GM12872 (cell line): Measurements from ENCODE around the gene DBF4B.

Experiments used
- TF ChIP-seq, protein P1 (sequence below): IDR thresholded peaks from 3 replicates; pipeline ENCODE4 v1.5.1; 2011; ENCODE audit warnings: low read depth, mild to moderate bottlenecking, low read length, moderate library complexity; ENCODE audit not compliant: insufficient read depth

DBF4B gene

DNA sequence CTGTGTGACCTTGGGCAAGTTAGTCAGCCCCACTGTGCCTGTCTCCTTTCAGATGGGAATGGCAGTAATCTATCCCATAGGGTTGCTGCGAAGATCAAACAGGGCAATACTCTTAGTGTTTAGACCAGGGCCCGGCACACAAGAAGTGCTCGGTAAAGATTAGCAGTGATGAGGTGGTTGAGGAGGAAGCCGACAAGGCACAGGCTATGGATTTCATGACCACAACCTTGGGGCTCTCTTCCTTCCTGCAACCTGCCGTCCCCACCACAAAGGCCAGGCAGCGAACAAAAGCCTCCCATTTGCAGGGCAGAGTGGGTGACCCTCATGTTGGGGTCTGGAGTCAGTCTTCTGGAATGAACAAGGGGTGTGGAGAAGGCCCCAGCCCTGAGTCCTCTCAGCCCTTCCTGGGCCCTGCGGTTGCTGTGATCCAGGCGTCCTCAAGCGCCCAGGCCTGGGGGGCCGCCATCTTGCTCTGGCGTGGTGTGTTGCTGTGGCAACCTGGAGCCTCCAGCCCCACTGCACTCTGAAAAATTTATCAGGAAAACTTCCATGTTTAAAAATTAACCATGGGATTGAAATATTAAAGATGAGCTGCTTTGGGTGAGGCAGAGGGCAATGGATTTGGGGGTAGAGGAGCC is 60.2 kb downstream of the DBF4B start:
- TF ChIP-seq, protein P1, sequence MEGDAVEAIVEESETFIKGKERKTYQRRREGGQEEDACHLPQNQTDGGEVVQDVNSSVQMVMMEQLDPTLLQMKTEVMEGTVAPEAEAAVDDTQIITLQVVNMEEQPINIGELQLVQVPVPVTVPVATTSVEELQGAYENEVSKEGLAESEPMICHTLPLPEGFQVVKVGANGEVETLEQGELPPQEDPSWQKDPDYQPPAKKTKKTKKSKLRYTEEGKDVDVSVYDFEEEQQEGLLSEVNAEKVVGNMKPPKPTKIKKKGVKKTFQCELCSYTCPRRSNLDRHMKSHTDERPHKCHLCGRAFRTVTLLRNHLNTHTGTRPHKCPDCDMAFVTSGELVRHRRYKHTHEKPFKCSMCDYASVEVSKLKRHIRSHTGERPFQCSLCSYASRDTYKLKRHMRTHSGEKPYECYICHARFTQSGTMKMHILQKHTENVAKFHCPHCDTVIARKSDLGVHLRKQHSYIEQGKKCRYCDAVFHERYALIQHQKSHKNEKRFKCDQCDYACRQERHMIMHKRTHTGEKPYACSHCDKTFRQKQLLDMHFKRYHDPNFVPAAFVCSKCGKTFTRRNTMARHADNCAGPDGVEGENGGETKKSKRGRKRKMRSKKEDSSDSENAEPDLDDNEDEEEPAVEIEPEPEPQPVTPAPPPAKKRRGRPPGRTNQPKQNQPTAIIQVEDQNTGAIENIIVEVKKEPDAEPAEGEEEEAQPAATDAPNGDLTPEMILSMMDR: no peak

DNA sequence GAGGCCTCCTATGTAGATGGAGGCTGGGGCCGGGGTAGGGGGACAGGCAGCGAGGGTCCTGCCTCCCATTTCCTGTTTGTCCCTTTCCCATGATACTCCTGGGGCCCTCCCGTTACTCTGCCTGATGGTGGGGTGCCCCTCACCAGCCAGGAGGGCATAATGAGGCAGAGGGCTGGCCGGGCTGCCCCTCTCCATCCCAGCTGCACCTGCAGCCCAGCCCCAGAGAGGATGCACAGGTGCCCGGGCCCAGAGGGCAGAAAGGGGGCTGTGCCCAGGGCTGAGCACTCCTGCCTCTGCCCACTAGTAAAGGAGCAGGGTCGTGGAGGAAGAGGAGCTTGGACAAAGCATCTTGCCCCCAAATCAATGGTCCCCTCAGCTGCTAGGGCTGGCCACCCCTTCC is 60.8 kb downstream of the DBF4B start:
- TF ChIP-seq, protein P1: no peak

DNA sequence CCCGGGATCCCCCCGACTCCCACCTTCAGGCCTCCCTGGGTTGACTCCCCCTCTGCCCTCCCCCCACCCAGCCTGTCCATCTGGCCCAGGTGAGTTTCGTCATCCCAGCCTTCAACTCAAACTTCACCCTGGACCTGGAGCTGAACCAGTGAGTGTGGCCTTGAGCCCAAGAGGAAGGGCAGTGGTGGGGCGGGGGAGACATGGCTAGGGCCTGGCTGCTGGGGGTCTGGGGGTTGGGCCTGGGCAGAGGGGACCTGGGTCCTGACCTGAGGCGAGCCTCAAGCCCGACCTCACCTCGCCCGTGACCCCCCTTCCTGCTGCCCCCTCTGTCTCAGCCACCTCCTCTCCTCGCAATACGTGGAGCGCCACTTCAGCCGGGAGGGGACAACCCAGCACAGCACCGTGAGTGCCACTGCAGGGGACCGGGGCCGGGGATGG is 61.2 kb downstream of the DBF4B start:
- TF ChIP-seq, protein P1: no peak

DNA sequence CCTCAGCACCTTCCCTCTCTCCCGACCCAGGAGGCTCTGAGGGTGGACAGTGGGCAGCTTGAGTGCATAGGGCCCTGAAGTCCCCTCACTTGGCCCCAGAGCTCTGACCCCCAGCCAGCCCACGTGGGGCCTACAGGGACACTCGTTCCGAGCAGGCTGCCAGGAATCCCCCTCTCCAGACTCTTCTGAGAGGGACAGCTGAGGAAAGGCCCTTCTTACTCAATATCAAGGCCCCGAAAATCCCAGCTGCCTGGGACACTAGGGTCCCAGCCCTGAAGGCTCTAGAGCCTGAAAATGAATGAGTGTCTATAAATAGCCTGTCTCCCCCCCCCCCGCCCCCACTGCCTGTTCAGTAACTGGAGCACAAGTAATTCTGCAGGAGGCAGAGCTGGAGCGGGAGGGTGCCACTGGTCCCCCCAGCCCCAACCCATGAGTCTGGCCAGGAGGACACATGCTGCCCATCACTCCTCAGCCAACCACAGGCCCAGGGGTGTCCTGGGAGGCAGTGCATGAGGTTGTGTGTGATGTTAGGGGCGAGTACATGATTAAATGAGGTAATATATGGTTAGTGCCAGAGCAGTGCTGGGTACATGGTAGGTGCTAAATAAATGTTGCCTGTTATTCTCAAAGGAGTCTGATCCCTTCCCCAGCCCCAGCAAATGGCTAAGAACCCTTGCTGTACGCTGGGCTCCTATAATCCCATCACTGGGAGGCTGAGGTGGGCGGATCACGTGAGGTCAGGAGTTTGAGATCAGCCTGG is 61.9 kb downstream of the DBF4B start:
- TF ChIP-seq, protein P1: no peak

DNA sequence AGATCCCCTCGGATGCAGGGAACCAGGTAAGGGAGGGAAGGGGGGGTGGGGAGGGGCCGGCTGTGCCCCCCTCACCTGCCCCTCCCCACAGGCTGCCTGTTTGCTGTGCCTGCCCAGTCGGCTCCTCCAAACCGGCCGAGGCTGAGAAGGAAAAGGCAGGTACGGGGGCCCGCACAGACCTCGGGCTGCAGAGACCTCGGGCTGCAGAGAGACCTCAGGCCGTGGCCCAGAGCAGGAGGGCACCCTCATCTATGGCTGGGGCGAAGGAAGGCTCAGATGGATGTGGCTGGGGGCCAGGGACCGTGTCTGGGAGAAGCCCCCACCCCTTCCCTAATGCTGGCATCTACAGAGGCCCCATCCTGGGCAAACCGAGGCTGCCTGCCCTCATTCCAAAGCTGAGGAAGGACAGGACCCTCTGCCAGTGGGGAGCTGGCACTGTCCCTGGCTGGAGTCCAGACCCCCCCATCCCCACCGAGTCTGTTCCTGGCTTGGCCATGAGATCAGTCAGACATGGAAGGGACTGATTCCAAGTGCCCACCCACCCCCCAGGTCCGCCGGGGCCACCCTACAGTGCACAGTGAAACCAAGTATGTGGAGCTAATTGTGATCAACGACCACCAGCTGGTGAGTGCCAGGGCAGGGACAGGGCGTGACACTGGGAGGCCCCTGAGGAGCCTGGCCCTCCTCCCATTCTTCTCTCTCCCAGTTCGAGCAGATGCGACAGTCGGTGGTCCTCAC is 64.0 kb downstream of the DBF4B start:
- TF ChIP-seq, protein P1: no peak

DNA sequence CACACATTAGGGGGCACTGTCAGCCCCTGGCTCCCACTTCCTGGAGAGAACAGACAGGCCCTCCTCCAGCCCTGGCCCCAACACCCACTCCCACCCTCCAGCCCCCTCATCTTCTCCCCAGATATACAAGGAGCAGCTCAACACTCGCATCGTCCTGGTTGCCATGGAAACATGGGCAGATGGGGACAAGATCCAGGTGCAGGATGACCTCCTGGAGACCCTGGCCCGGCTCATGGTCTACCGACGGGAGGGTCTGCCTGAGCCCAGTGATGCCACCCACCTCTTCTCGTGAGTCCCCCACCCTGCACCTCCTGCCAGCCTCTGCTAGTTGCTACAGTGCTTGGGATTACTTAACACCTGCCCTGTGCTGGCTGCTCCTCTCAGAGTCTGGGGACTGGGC is 64.7 kb downstream of the DBF4B start:
- TF ChIP-seq, protein P1: no peak
